HG02571 (cell line): ENCODE data around the gene PCSK6.

Experiments
- ATAC-seq: cut with Tn5 transposase; IDR thresholded peaks from one replicate; pipeline ENCODE4 v1.9.1; 2021; ENCODE audit warnings: mild to moderate bottlenecking, moderate library complexity; ENCODE audit not compliant: unreplicated experiment

Gene PCSK6

GRCh38 chr15:101523560-101523940 is 34.0 kb upstream of the PCSK6 start:
- ATAC-seq, result no peak

GRCh38 chr15:101522621-101523559 is 33.4 kb upstream of the PCSK6 start:
- ATAC-seq, result no peak

GRCh38 chr15:101522091-101522490 is 32.6 kb upstream of the PCSK6 start:
- ATAC-seq, result no peak

GRCh38 chr15:101521591-101521990 is 32.1 kb upstream of the PCSK6 start:
- ATAC-seq, result no peak

- no peak for ATAC-seq
Measured at GRCh38 chr15:101521069-101521468, 31.6 kb upstream of the PCSK6 start.

GRCh38 chr15:101520395-101520794 is 30.9 kb upstream of the PCSK6 start:
- no peak for ATAC-seq

GRCh38 chr15:101517504-101517903 is 28.0 kb upstream of the PCSK6 start:
- no peak for ATAC-seq

- no peak for ATAC-seq
Measured at GRCh38 chr15:101514318-101514717, 24.8 kb upstream of the PCSK6 start.

- no peak for ATAC-seq
Measured at GRCh38 chr15:101511717-101512116, 22.2 kb upstream of the PCSK6 start.

- no peak for ATAC-seq
Measured at GRCh38 chr15:101510212-101511197, 21.0 kb upstream of the PCSK6 start.

GRCh38 chr15:101509279-101509678 is 19.8 kb upstream of the PCSK6 start:
- no peak for ATAC-seq

GRCh38 chr15:101506491-101506890 is 17.0 kb upstream of the PCSK6 start:
- ATAC-seq, result no peak

GRCh38 chr15:101505610-101506337 is 16.3 kb upstream of the PCSK6 start:
- no peak for ATAC-seq

GRCh38 chr15:101504866-101505609 is 15.5 kb upstream of the PCSK6 start:
- ATAC-seq, result no peak

GRCh38 chr15:101504373-101504772 is 14.9 kb upstream of the PCSK6 start:
- no peak for ATAC-seq

- ATAC-seq, result no peak
Measured at GRCh38 chr15:101503296-101503599, 13.7 kb upstream of the PCSK6 start.

- no peak for ATAC-seq
Measured at GRCh38 chr15:101502572-101503295, 13.2 kb upstream of the PCSK6 start.

- peak; percentile 75 for ATAC-seq
Measured at GRCh38 chr15:101501703-101502373, 12.3 kb upstream of the PCSK6 start.

- no peak for ATAC-seq
Measured at GRCh38 chr15:101500865-101501551, 11.5 kb upstream of the PCSK6 start.
